Activated CD4-positive, alpha-beta T cell treated with anti-CD3 and anti-CD28 coated beads, Interleukin-2, amount 50 U/mL, for 4 hours (primary cell): ENCODE measurements around the gene HSBP1L1.

Source experiments
- DNase-seq, 2 experiments: peaks; one replicate each; pipeline ENCODE4 v3.0.0-alpha.2; 2020

HSBP1L1 gene

DNA sequence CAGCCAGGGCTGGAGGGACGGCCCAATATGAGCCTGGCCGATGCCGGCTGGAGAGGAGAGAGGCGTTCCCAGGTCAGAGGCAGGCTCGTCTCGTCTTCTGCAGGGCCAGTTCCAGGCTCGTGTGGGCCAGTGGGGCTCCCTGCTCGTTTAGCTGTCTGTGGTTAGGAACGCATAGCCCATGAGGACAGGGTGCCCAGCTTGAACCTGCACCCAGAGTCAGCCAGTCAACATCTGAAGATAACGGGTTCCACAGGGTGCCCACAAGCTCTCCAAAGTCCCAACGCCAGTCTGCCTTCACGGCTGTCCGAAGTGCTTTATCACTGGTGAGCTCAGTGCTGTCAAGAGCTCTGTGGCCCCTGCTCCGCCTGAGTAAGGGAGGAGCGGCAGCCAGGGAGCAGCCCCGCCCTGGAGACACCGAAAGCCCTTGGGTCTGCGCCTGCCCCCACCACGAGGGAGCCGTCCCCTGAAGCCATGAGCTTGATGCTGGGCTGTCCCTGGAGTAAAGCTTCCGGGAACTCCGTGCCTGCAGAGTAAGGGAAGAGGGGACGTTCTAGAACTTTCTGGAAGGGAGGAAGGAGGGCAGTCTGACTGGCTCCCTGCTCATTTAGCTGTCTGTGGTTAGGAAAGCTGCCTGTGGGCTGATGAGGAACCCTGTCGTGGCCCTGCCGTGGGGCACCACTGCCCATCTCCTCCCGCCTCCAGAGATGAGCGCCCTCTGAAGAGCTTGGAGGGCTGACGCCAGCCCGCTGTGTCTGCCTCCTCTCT lies 2.7 kb upstream of the HSBP1L1 start:
- DNase-seq = no peak

DNA sequence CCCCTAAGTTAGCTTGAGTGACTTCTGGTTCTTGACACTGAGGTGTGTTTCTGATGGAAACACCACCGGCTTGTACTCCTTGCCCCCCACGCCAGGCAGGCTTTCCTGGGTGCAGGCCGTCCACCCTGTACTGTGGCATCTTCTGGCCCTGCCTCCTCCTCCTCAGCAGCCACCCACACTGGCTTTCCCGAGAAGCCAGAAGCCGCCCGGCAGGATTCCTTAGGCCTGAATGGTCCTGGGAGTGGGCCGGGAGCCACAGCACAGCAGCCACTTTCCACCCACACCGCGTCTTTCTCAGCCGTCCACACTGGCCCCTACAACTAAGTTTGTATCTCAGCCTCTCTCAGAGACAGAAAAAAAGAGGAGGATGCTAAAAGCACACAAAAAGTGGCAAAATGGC lies 2.1 kb upstream of the HSBP1L1 start:
- DNase-seq = no peak

DNA sequence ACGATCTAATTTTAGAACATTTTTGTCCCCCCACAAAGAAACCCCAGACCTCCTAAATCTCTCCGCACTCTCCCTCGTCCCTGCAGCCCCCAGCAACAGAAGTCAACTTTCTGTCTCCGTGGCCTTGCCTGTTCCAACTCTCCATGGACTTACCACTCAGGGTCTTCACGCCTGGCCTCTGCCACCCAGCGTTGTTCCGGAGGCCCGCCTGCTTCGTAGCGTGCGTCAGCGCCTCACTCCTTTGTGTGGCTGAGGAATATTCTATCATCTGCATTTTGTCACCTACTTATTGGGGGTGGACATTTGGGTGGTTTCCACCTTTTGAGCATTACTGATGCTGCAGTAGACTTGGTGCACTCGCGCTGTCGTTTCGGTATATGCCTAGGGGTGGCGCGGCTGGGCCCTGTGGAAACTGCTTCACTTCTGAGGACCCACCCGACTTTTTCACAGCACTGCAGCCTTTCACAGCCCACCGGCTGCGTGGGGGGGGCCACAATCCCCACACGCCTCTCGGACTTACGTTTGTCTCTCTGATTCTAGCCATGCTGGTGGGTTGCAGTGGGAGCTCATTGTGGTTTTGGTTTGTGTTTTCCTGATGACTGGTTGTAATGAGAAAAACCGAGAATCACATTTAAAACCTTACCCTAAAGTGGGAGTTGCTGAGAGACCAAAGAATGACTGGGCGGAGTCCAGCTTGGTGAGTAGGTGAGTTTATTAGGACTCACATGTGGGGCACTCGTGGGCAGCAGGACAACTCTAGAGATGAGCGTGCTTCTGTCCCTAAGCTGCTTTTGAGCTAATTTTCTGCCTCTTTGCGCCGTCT lies 1.4 kb upstream of the HSBP1L1 start:
- DNase-seq = peak in 1 of 2 experiments; percentile 48

DNA sequence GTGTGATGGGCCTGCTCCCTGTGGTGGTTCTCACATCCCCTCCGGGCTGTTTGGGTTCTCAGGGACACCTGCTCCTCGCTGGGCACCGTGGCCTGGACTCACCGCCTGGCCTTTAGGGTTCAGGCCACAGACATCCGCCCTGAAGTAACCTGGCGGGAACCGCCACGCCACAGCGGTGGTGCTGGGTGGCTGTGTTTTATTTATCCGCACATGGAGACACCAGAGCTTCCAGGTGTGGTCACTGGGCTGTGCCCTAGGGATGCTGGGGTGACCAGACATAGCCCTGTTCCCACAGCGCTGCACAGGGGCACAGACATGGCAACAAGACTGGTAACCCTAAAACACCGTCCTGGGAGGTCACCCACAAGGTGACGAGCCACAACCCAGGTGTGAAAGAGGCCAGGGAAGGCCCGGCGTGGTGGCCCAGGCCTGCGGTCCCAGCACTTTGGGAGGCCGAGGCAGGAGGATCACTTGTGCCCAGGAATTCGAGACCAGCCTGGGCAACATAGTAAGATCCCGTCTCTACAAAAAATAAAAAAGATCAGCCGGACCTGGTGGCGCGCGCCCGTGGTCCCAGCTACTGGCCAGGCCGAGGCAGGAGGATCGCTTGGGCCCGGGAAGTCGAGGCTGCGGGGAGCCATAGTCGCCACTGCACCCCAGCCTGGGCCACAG lies 649 bp upstream of the HSBP1L1 start:
- no peak for DNase-seq

DNA sequence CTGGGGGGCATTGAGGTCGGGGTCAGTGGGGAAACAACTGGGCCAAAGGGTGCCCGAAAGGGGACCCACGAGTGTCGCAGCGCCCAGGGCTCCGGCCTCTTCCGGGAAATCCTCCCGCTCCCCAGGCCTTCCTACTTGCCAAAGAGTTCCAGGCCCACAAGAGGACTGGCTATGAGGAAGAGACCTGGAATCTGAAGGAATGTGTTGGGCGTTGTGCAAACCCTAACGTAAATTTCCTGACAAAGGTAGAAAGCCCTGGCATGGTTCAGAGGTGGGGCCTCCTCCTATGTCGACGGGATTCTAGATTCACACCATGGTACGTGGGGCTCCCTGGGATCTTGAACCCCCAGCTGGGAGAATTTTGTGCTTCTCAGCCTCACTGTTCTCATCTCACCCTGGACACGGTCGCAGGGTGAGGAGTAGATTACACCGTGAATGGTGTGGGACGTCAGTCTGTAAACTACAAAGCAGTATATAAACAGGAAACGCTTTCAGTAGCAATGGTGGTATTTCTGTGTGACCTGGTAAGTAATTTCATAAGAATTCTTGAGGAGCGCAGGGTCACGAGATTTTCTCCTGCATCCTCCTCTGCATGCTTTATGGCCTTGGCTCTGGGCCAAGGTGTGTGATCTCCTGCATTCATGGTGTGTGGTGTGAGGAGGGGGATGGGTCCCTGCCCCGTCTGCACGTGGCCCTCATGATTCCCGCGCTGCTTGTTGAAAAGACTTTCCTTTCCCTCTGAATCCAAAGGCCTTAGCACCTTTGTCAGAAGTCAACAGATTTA lies 868 bp downstream of the HSBP1L1 start:
- DNase-seq = no peak

DNA sequence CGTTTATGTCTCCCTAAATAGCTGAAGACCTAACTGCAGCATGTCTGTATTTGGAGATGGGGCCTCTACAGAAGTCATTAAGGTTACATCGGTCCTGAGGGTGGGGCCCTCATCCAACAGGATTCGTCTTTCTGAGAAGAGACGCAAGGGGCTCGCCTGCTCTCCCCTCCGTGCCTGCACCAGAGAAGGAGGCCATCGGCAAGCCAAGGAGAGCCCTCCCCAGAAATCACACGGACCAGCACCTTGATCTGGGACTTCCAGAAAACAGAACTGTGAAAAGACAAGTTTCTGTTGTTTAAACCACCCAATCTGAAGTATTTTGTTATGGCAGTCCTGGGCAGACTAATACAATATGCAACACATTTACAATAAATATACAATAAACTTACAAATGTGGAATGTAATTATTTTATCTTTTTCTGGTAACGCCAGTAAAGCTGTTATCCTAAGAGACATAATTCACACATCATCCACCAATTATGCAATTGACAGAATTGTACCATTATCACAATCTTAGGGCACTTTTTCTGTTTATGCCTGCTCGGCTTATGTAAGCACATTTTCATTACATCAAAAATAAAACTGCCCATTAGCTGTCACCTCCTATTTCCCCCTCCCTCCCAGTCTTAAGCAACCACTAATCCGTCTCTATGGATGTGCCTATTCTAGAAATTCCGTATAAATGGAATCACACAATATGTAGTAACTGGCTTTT lies 6.1 kb downstream of the HSBP1L1 start:
- no peak for DNase-seq

DNA sequence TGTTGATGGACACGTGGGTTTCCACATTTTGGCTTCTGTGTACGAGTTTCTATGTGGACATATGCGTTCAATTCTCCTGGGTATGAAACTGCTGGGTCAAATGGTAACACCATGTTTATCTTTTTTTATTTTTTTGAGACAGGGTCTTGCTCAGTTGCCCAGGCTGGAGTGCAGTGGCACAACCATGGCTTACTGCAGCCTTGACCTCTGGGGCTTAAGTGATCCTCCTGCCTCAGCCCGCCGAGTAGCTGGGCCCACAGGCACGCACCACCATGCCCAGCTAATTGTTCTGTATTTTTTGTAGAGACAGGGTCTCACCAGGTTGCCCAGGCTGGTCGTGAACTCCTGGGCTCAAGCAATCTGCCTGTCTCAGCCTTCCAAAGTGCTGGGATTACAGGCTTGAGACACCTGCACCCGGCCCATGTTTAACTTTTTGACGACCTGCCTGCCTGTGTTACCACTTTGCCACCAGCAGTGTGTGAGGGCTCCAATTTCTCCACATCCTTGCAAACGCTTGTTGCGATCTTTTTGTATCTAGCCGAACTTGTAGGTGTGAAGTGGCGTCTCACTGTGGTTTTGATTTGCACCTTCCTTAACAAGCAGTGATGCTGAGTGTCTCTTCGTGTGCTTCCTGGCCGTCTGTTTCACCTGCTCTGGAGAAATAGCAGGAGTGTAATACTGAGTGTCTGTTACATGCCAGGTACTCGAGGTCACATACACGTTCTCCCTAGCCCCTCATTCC lies 6.9 kb downstream of the HSBP1L1 start:
- no peak for DNase-seq

DNA sequence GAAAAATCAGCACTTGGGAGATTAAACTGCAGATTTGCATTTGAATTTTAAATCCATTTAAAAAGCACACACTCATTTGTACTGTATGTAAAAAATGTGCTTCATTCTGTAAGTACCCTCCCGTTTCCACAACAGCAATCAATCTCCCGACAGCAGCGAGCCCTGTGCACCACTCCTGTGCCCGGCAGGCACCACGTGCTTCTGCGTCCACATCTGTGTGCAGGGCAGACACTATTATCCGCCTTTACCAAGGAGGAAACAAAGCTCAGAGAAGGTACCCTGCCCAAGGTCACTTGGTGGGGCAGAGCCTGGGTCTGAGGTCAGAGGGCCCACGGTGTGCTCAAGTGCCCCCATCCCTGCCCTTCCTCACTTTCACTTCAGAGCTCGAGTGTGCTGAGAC lies 7.5 kb downstream of the HSBP1L1 start:
- DNase-seq = no peak

DNA sequence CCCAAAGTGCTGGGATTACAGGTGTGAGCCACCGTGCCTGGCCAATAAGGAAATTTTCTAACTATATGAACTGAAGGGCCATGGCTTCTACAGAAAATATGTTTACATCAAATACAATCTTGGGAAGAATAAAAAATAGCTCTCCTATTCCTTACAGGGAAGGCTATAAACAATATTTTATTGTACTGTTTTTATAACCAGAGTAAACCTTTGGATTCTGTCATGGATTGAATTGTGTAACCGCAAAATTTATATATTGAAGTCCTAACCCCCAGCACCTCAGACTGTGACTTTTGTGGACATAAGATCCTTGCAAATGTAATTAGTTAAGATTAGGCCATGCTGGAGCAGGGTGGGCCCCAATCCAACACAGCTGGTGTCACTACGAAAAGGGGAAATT lies 8.3 kb downstream of the HSBP1L1 start:
- DNase-seq = no peak

DNA sequence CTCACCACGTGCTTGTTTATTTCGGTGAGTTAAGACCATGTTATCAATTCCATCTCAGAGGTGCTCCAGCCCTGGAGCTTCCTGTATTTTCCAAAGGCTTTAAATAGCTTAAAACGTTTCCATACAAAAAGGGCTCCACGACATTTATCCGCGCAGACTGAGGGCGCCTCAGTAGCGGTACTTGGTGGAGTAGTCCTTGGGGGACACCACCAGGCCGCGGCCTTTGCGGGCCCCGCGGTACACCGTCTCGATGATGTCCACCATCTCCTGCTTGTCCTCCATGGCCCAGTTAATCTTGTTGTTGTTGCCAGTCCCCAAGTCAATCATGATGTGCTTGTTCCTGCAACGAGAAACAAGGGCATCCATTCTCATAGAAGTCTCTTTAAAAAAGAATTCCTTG lies 9.1 kb downstream of the HSBP1L1 start:
- no peak for DNase-seq

DNA sequence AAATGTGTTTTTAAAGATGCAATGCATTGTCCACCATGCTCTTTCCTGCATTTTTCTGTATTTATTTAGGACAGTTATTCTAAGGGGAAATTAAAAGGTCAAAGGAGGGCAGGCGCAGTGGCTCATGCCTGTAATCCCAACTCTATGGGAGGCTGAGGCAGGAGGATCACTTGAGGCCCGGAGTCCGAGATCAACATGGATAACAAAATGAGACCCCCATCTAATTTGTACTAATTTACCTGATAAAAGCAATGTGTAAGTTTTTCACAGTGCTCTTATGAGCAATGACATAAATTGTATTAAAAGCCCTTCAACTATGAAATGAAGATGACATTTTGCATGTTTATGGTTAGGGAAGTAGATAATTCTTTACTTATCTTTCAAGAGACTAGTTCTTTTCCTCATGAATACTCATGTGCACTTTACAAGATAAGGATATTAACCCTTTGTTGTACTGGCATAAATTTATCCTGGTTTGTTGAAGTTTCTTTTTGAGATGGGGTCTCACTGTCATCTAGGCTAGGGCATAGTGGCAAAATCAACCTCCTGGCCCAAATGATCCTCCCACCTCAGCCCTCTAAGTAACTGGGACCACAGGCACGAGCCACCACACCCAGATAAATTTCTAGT lies 9.7 kb downstream of the HSBP1L1 start:
- no peak for DNase-seq

DNA sequence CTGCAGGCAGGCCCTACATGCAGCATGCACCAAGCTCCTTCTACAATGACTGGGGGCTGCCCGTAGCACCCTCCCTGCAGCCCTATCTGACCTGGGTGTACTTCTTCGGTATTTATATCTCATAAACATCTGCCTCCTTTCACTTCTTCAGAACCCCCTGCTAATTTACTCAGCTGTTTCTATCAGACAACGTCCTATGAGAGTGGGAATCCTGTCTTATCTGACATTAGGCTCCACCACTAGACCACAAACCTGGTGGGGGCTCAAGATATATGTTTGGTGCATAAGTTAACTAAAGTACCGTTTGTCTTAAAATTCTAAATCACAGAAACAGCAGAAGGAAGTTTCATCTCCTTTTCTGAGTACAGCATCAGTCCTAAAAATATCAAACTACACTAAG lies 10.6 kb downstream of the HSBP1L1 start:
- no peak for DNase-seq

DNA sequence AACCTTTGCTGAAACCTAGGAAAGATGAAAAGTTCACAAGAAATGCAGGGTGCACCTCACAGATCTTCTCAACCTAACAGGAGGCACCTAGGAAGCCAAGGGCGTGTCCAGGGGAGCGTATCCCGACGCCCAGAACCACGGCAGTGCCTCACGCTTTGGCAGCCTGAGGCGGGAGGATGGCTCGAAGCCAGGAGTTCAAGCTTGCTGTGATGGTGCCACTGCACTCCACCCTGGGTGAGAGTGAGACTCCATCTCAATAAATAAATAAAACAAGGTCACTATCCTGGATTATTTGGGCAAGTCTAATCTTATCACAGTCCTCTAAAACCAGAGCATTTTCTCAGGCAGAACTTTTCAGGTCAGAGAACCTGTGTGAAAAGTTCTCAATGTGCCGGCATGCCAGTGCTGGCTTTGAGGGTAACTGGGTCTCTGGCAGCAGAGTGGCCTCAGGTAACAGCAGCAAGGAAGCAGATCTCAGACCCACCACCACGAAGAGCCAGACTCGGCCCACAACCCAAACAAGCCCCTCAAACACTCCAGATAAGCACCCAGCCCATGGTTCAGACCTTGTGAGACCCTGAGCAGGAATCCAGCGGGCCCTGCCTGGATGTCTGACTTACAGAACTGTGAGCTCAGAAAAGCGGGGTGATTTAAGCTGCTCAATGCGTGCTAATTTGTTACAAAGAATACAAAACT lies 11.7 kb downstream of the HSBP1L1 start:
- no peak for DNase-seq

DNA sequence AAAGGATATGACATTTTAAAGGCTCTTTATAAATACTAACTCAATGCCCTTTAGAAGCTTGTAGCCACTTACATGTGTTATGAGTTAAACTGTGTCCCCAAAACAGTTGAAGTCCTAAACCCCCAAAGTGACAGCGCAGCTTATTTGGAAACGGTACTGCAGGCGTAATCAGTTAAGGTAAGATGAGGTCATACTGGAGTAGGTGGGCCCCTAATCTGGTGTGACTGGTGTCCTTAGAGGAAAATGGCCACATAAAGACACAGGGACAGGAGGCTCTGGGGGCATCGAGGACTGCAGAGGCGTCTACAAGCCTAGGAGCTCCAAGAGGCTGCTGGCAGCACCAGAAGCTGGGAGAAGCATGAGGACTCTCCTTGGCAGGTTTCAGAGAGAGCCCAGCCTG lies 15.4 kb downstream of the HSBP1L1 start:
- DNase-seq = no peak

DNA sequence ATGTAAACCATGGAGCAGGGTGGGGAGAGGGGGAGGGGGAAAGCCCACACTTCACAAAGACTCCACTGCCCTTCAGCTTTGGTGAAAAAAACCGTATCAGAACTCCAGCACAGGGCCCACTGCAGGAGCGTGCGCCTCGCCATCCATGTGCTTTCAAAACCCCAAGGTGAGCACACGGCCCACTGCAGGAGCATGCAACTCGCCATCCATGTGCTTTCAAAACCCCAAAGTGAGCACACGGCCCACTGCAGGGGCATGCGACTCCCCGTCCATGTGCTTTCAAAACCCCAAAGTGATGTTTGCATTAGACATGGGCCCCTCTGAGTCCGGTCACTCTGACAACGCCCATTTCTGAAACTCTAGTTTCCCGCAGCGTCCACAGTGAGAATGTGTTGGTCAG lies 16.1 kb downstream of the HSBP1L1 start:
- DNase-seq = no peak

DNA sequence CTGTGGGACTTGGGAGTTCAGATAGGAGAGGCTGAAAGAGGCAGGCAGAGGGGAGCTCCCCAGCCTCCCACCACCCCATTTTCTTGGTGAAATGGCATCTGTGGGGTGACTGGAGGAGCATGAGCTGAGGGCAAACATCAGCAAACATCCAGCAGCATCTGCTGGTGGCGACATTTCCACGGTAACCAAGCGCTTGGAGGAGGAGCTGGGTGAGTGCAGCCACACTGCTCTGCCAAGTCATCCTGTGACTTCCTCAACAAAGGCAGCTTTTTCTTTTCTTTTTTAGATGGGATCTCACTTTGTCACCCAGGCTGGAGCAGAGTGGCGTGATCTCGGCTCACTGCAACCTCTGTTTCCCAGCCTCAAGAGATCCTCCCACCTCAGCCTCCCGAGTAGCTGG lies 18.3 kb downstream of the HSBP1L1 start:
- DNase-seq = no peak

DNA sequence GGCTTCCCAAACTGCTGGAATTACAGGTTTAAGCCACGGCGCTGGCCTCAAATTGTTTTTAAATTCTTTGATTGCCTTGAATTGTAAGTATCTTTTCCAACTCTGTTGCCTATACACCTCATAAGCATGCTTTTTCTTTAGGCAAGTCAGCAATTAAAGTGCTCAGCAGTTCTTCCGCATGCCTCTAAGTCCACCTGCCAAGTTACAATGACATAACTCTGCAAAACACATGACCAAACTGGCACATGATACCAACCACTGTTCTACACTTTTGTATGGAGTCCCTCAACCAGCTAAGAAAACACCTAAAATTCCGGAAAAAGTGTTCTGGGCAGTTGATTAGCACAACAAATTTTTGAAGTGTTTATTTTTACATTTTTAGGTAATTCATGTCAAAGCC lies 18.8 kb downstream of the HSBP1L1 start:
- no peak for DNase-seq

DNA sequence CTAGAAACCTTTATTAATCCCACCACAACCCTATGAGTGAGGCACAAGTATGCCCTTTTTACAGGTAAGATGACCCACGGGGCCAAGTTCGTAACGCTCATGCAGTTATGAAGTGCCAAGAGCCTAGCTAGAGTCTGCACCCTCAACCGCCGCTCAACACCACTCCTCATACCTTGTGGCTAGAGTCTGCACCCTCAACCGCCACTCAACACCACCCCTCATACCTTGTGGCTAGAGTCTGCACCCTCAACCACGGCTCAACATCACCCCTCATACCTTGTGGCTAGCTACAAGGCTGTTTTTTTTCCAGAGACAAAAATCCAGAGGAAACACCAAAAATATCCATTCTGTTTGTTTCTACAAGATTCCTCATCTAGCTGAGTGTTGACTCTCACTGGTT lies 19.4 kb downstream of the HSBP1L1 start:
- DNase-seq = no peak

DNA sequence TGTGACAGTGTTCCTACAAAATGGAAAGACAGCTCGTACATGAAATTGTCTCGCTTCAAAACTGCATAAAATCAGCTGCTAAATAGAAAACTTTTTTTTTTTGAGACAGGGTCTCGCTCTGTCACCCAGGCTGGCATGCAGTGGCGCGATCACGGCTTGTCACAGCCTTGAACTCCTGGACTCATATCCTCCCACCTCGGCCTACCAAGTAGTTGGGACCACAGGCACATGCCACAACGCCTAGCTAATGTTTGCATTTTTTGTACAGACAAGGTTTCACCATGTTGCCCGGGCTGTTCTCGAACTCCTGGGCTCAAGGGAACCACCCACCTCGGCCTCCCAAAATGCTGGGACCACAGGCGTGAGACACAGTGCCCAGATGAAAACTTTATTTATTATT lies 20.7 kb downstream of the HSBP1L1 start:
- DNase-seq = no peak

DNA sequence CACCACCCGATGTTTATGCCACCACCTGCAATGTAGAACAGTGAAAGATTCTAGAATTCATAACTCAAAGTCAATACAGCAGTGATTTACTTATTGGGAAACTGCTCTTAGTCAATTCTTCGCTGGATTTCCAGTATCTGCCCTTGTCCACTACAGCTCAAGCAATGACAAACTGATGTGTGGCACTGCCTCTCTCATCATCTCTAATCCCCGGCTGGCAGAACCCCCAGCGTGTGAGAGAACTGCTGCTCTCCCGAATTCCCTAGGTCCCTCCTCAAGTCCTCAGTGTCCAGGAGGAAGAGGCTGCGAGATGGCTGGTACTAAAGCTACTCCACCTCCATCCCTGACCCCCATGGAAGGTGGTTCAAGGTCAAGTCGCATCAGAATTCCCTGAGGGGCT lies 22.3 kb downstream of the HSBP1L1 start:
- no peak for DNase-seq

DNA sequence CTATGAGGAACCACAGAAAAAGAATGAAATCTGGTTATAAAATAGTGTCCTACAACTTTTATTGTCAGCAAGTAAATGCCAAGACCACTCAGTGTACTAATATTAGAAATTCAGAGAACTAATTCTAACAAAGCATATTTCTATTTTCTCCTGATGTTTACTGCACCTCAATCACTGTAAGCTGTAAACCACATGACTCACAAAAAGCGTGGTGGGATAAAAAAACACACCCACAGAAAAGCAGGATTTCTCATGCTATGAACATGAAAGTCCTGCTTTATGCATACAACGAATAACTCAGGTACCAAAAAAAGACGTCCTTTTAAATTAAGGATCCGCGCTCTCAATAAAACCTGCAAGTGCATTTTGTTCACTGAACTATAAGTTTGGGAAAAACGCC lies 23.1 kb downstream of the HSBP1L1 start:
- no peak for DNase-seq
